Measurements from ENCODE around the gene KLHL41.
"Not testable (repeated sequence)": the region's sequence is repeated elsewhere in the genome, so short reads cannot be mapped to it uniquely, and the experiment has no call there.

KLHL41 gene

GRCh38 chr2:169542433-169542832, 32.9 kb downstream of the KLHL41 start:
- H3K9ac ChIP-seq (ENCODE audit: low read depth, low read length, poor library complexity), result no peak overlapping the region
- no peak for DNase-seq (ENCODE audit: low spot score)
- H2BK15ac ChIP-seq (ENCODE audit: low read length), result no peak overlapping the region
- no peak overlapping the region for H2BK12ac ChIP-seq (ENCODE audit: low read length)
- no peak overlapping the region for H2AFZ ChIP-seq (ENCODE audit: low read length)
- H4K91ac ChIP-seq (ENCODE audit: low read depth, low read length, poor library complexity), result no peak overlapping the region
- H3K23ac ChIP-seq (ENCODE audit: low read depth, low read length, poor library complexity), result no peak overlapping the region
- no peak overlapping the region for H4K8ac ChIP-seq (ENCODE audit: low read depth, low read length)
- no CpG with 5 or more reads among the region's 3 CpGs for WGBS, 2 donors (ENCODE audit: extremely low coverage in 2 of 2, insufficient read length in 2 of 2, insufficient replicate concordance in 1 of 2)
- H3K79me1 ChIP-seq (ENCODE audit: low read depth, low read length), result no peaks in the 10 kb centered on the region
- H3K27me3 ChIP-seq (ENCODE audit: control insufficient read depth in 3 of 3, insufficient read depth in 3 of 3, low read depth in 1 of 3, low read length in 3 of 3), result no peaks in the 10 kb centered on the region
- H3K14ac ChIP-seq (ENCODE audit: low read length), result no peak overlapping the region
- H2BK120ac ChIP-seq (ENCODE audit: low read depth, low read length), result no peak overlapping the region
- no peak overlapping the region for H3K27ac ChIP-seq (replicated peaks; ENCODE audit: low read length)
- H3K36me3 ChIP-seq (replicated peaks in 1 of 2; ENCODE audit: control insufficient read depth in 2 of 2, insufficient read depth in 2 of 2, low read length in 2 of 2), result peaks cover 2 to 23% of the 10 kb centered on the region in 2 donors
- no peaks in the 10 kb centered on the region for H3K9me3 ChIP-seq (replicated peaks in 1 of 2; ENCODE audit: control insufficient read depth in 2 of 2, insufficient read depth in 1 of 2, low read depth in 1 of 2, low read length in 2 of 2)
- H3K4ac ChIP-seq (ENCODE audit: low read length), result no peak overlapping the region
- no peak overlapping the region for H3K4me3 ChIP-seq (ENCODE audit: low read length in 2 of 2)
- no peak overlapping the region for H3K18ac ChIP-seq (ENCODE audit: low read length)
- H2BK5ac ChIP-seq (ENCODE audit: low read length), result no peak overlapping the region
- H3K4me1 ChIP-seq (ENCODE audit: control insufficient read depth in 2 of 2, insufficient read depth in 1 of 2, low read depth in 1 of 2, low read length in 2 of 2), result no peaks in the 10 kb centered on the region
- no peak overlapping the region for H2AK5ac ChIP-seq (ENCODE audit: low read depth, low read length)
- H3K4me2 ChIP-seq (ENCODE audit: insufficient read depth, low read length, poor library complexity, severe bottlenecking), result no peak overlapping the region

GRCh38 chr2:169546756-169547155, 37.3 kb downstream of the KLHL41 start:
- no CpG with 5 or more reads among the region's 2 CpGs for WGBS, 2 donors (ENCODE audit: extremely low coverage in 2 of 2, insufficient read length in 2 of 2, insufficient replicate concordance in 1 of 2)

GRCh38 chr2:169561364-169561763, 51.9 kb downstream of the KLHL41 start:
- no peak overlapping the region for H3K27ac ChIP-seq (replicated peaks; ENCODE audit: low read length)
- WGBS, 2 donors (ENCODE audit: extremely low coverage in 2 of 2, insufficient read length in 2 of 2, insufficient replicate concordance in 1 of 2), result no CpG with 5 or more reads among the region's 1 CpG
- H3K9me3 ChIP-seq (replicated peaks in 1 of 2; ENCODE audit: control insufficient read depth in 2 of 2, insufficient read depth in 1 of 2, low read depth in 1 of 2, low read length in 2 of 2), result no peaks in the 10 kb centered on the region
- H3K4me1 ChIP-seq (ENCODE audit: control insufficient read depth in 2 of 2, insufficient read depth in 1 of 2, low read depth in 1 of 2, low read length in 2 of 2), result no peaks in the 10 kb centered on the region
- H3K36me3 ChIP-seq (replicated peaks in 1 of 2; ENCODE audit: control insufficient read depth in 2 of 2, insufficient read depth in 2 of 2, low read length in 2 of 2), result peaks cover 0 to 19% of the 10 kb centered on the region in 2 donors
- no peak overlapping the region for H2BK15ac ChIP-seq (ENCODE audit: low read length)
- H3K4ac ChIP-seq (ENCODE audit: low read length), result no peak overlapping the region
- no peak overlapping the region for H3K18ac ChIP-seq (ENCODE audit: low read length)
- no peaks in the 10 kb centered on the region for H3K27me3 ChIP-seq (ENCODE audit: control insufficient read depth in 3 of 3, insufficient read depth in 3 of 3, low read depth in 1 of 3, low read length in 3 of 3)
- no peak overlapping the region for H2AFZ ChIP-seq (ENCODE audit: low read length)
- no peak overlapping the region for H2BK120ac ChIP-seq (ENCODE audit: low read depth, low read length)
- H4K91ac ChIP-seq (ENCODE audit: low read depth, low read length, poor library complexity), result no peak overlapping the region
- no peaks in the 10 kb centered on the region for H3K79me1 ChIP-seq (ENCODE audit: low read depth, low read length)
- no peak overlapping the region for H2AK5ac ChIP-seq (ENCODE audit: low read depth, low read length)
- no peak overlapping the region for H3K23ac ChIP-seq (ENCODE audit: low read depth, low read length, poor library complexity)
- no peak overlapping the region for H4K8ac ChIP-seq (ENCODE audit: low read depth, low read length)
- H3K9ac ChIP-seq (ENCODE audit: low read depth, low read length, poor library complexity), result no peak overlapping the region
- H3K14ac ChIP-seq (ENCODE audit: low read length), result no peak overlapping the region
- no peak for DNase-seq (ENCODE audit: low spot score)
- no peak overlapping the region for H3K4me2 ChIP-seq (ENCODE audit: insufficient read depth, low read length, poor library complexity, severe bottlenecking)
- no peak overlapping the region for H3K4me3 ChIP-seq (ENCODE audit: low read length in 2 of 2)
- H2BK5ac ChIP-seq (ENCODE audit: low read length), result no peak overlapping the region
- H2BK12ac ChIP-seq (ENCODE audit: low read length), result no peak overlapping the region

More at GRCh38 chr2:169546756-169547155, 37.3 kb downstream of the KLHL41 start:
- Histone ChIP-seq H2BK12ac (ENCODE audit: low read length) (no peak overlapping the region), H3K9ac (ENCODE audit: low read depth, low read length, poor library complexity) (no peak overlapping the region), H3K23ac (ENCODE audit: low read depth, low read length, poor library complexity) (no peak overlapping the region), H3K18ac (ENCODE audit: low read length) (no peak overlapping the region), H2AFZ (ENCODE audit: low read length) (no peak overlapping the region), H2BK15ac (ENCODE audit: low read length) (no peak overlapping the region), H3K4me2 (ENCODE audit: insufficient read depth, low read length, poor library complexity, severe bottlenecking) (no peak overlapping the region), H3K4ac (ENCODE audit: low read length) (no peak overlapping the region), H3K27me3 (ENCODE audit: control insufficient read depth in 3 of 3, insufficient read depth in 3 of 3, low read depth in 1 of 3, low read length in 3 of 3) (no peaks in the 10 kb centered on the region), H3K14ac (ENCODE audit: low read length) (no peak overlapping the region), H2AK5ac (ENCODE audit: low read depth, low read length) (no peak overlapping the region), H3K4me1 (ENCODE audit: control insufficient read depth in 2 of 2, insufficient read depth in 1 of 2, low read depth in 1 of 2, low read length in 2 of 2) (no peaks in the 10 kb centered on the region), H3K79me1 (ENCODE audit: low read depth, low read length) (no peaks in the 10 kb centered on the region), H4K8ac (ENCODE audit: low read depth, low read length) (no peak overlapping the region), H3K27ac (replicated peaks; ENCODE audit: low read length) (no peak overlapping the region), H2BK120ac (ENCODE audit: low read depth, low read length) (no peak overlapping the region), H3K9me3 (replicated peaks in 1 of 2; ENCODE audit: control insufficient read depth in 2 of 2, insufficient read depth in 1 of 2, low read depth in 1 of 2, low read length in 2 of 2) (no peaks in the 10 kb centered on the region), H3K36me3 (replicated peaks in 1 of 2; ENCODE audit: control insufficient read depth in 2 of 2, insufficient read depth in 2 of 2, low read length in 2 of 2) (peaks cover 2 to 24% of the 10 kb centered on the region in 2 donors), H4K91ac (ENCODE audit: low read depth, low read length, poor library complexity) (no peak overlapping the region), H3K4me3 (ENCODE audit: low read length in 2 of 2) (no peak overlapping the region), H2BK5ac (ENCODE audit: low read length) (no peak overlapping the region)
- DNase-seq (ENCODE audit: low spot score), result no peak

GRCh38 chr2:169562084-169562483, 52.6 kb downstream of the KLHL41 start:
- not testable (repeated sequence) for H2BK5ac ChIP-seq (ENCODE audit: low read length); H3K18ac ChIP-seq (ENCODE audit: low read length); H3K9me3 ChIP-seq (replicated peaks in 1 of 2; ENCODE audit: control insufficient read depth in 2 of 2, insufficient read depth in 1 of 2, low read depth in 1 of 2, low read length in 2 of 2); DNase-seq (ENCODE audit: low spot score); H3K27ac ChIP-seq (replicated peaks; ENCODE audit: low read length); H3K4me1 ChIP-seq (ENCODE audit: control insufficient read depth in 2 of 2, insufficient read depth in 1 of 2, low read depth in 1 of 2, low read length in 2 of 2); H2BK15ac ChIP-seq (ENCODE audit: low read length); H3K23ac ChIP-seq (ENCODE audit: low read depth, low read length, poor library complexity); H3K4me3 ChIP-seq (ENCODE audit: low read length in 2 of 2); H3K4me2 ChIP-seq (ENCODE audit: insufficient read depth, low read length, poor library complexity, severe bottlenecking); H4K91ac ChIP-seq (ENCODE audit: low read depth, low read length, poor library complexity); H2BK12ac ChIP-seq (ENCODE audit: low read length); H2BK120ac ChIP-seq (ENCODE audit: low read depth, low read length); H3K4ac ChIP-seq (ENCODE audit: low read length); H3K79me1 ChIP-seq (ENCODE audit: low read depth, low read length); H4K8ac ChIP-seq (ENCODE audit: low read depth, low read length); H3K27me3 ChIP-seq (ENCODE audit: control insufficient read depth in 3 of 3, insufficient read depth in 3 of 3, low read depth in 1 of 3, low read length in 3 of 3); H3K14ac ChIP-seq (ENCODE audit: low read length); H2AFZ ChIP-seq (ENCODE audit: low read length); H3K9ac ChIP-seq (ENCODE audit: low read depth, low read length, poor library complexity); H2AK5ac ChIP-seq (ENCODE audit: low read depth, low read length)
- 100% methylated on average over 1 of the region's 5 CpGs; no CpG with 5 or more reads in 1 of the 2 donors for WGBS, 2 donors (ENCODE audit: extremely low coverage in 2 of 2, insufficient read length in 2 of 2, insufficient replicate concordance in 1 of 2)
- peaks cover 0 to 17% of the 10 kb centered on the region in 2 donors for H3K36me3 ChIP-seq (replicated peaks in 1 of 2; ENCODE audit: control insufficient read depth in 2 of 2, insufficient read depth in 2 of 2, low read length in 2 of 2)
